IMR-90 (cell line): Measurements from ENCODE around the gene LDLRAD4. TPM values are rescaled to one million over a fixed set of nuclear protein-coding genes. Genes with fewer than 3 reads are reported as not detected.

ENCODE experiments used
- ATAC-seq: fragments of 200-7000 bp; cut with Tn5 transposase; 2 replicates; pipeline ENCODE4 v1.9.1; 2020; ENCODE audit warnings: low read depth, mild to moderate bottlenecking, moderate library complexity
- BruUV-seq: library from RNA; stranded (reverse); fragments of 400-500 nt; replicated peaks from 2 replicates; lab custom pipeline; 2021; lab: Mats Ljungman, UMichigan
- CTCF ChIA-PET: fragments of 300-600 bp; formaldehyde crosslinking; extraction: SDS; loops from one replicate; lab custom pipeline; 2021; ENCODE audit warnings: antibody characterized with exemption; lab: Yijun Ruan, JAX
- POLR2A ChIA-PET: fragments of 300-600 bp; sonication (Branson Sonifier 250); formaldehyde crosslinking; loops from one replicate; lab custom pipeline; 2022; ENCODE audit warnings: antibody characterized with exemption; ENCODE audit not compliant: unreplicated experiment; lab: Charles Lee
- DNase-seq: peaks from one replicate; pipeline ENCODE4 v3.0.0; 2013
- H2AFZ ChIP-seq: replicated peaks from 2 replicates; pipeline ENCODE3; 2013; ENCODE audit warnings: low read length, mild to moderate bottlenecking; ENCODE audit not compliant: poor library complexity
- H2AK5ac ChIP-seq: 2 replicates; pipeline ENCODE4 v1.6.1; 2013; ENCODE audit warnings: low read depth, low read length, inconsistent platforms
- H2AK9ac ChIP-seq: replicated peaks from 2 replicates; pipeline ENCODE3; 2013; ENCODE audit warnings: mild to moderate bottlenecking, low read depth, low read length, moderate library complexity; ENCODE audit not compliant: poor library complexity
- H2BK120ac ChIP-seq: 2 replicates; pipeline ENCODE4 v1.6.1; 2013; ENCODE audit warnings: low read depth, low read length, inconsistent platforms
- H2BK15ac ChIP-seq: 3 replicates; pipeline ENCODE4 v1.6.1; 2013; ENCODE audit warnings: low read depth, low read length, inconsistent platforms
- H2BK20ac ChIP-seq: 2 replicates; pipeline ENCODE4 v1.6.1; 2013; ENCODE audit warnings: low read depth, mild to moderate bottlenecking, inconsistent platforms, low read length, moderate library complexity
- H2BK5ac ChIP-seq: 2 replicates; pipeline ENCODE4 v1.6.1; 2013; ENCODE audit warnings: mild to moderate bottlenecking, low read depth, low read length, inconsistent platforms; ENCODE audit not compliant: poor library complexity, severe bottlenecking
- H3K14ac ChIP-seq: replicated peaks from 2 replicates; pipeline ENCODE4 v1.6.1; 2013; ENCODE audit warnings: low read depth, low read length, inconsistent platforms
- H3K18ac ChIP-seq: 2 replicates; pipeline ENCODE4 v1.6.1; 2013; ENCODE audit warnings: low read depth, low read length, control low read depth
- H3K23ac ChIP-seq: 2 replicates; pipeline ENCODE4 v1.6.1; 2013; ENCODE audit warnings: low read depth, low read length, inconsistent platforms
- H3K27ac ChIP-seq: 2 replicates; pipeline ENCODE4 v1.5.1; 2013; ENCODE audit warnings: mild to moderate bottlenecking, control low read depth, low read length; ENCODE audit not compliant: insufficient read depth
- H3K27me3 ChIP-seq: 2 replicates; pipeline ENCODE4 v1.6.1; 2013; ENCODE audit warnings: low read length; ENCODE audit not compliant: control insufficient read depth, insufficient read depth
- H3K36me3 ChIP-seq: 2 replicates; pipeline ENCODE4 v1.6.1; 2013; ENCODE audit warnings: low read length, mixed read lengths; ENCODE audit not compliant: control insufficient read depth, insufficient read depth
- H3K4ac ChIP-seq: 2 replicates; pipeline ENCODE4 v1.6.1; 2013; ENCODE audit warnings: low read depth, low read length, inconsistent platforms
- H3K4me1 ChIP-seq: 2 replicates; pipeline ENCODE4 v1.6.1; 2013; ENCODE audit warnings: low read length, mixed read lengths; ENCODE audit not compliant: control insufficient read depth, insufficient read depth
- H3K4me2 ChIP-seq: 2 replicates; pipeline ENCODE4 v1.6.1; 2013; ENCODE audit warnings: low read depth, mild to moderate bottlenecking, control low read depth, low read length, moderate library complexity
- H3K4me3 ChIP-seq: 2 replicates; pipeline ENCODE4 v1.5.1; 2013; ENCODE audit warnings: low read depth, mild to moderate bottlenecking, control low read depth, low read length, moderate library complexity; ENCODE audit not compliant: insufficient read depth
- H3K56ac ChIP-seq: 2 replicates; pipeline ENCODE4 v1.6.1; 2013; ENCODE audit warnings: low read length, inconsistent platforms; ENCODE audit not compliant: insufficient read depth; ENCODE audit errors: extremely low read depth
- H3K79me1 ChIP-seq, 2 experiments: 2 replicates each; pipeline ENCODE4 v1.6.1; 2013; ENCODE audit warnings: low read length in 2 of 2, inconsistent platforms in 1 of 2, low read depth in 1 of 2
- H3K9ac ChIP-seq: 2 replicates; pipeline ENCODE4 v1.6.1; 2013; ENCODE audit warnings: low read depth, low read length, control low read depth
- H3K9me1 ChIP-seq: 2 replicates; pipeline ENCODE4 v1.6.1; 2013; ENCODE audit warnings: low read length, inconsistent platforms; ENCODE audit not compliant: insufficient read depth
- H3K9me3 ChIP-seq: 2 replicates; pipeline ENCODE4 v1.6.1; 2013; ENCODE audit warnings: low read length; ENCODE audit not compliant: control insufficient read depth, insufficient read depth
- H4K20me1 ChIP-seq: 2 replicates; pipeline ENCODE4 v1.6.1; 2013; ENCODE audit warnings: low read length, inconsistent platforms; ENCODE audit not compliant: insufficient read depth
- H4K5ac ChIP-seq: 2 replicates; pipeline ENCODE4 v1.6.1; 2013; ENCODE audit warnings: mild to moderate bottlenecking, low read depth, low read length, control low read depth
- H4K8ac ChIP-seq, 2 experiments: 2 replicates each; pipeline ENCODE4 v1.6.1; 2013; ENCODE audit warnings: low read depth in 2 of 2, low read length in 2 of 2, control low read depth in 1 of 2, inconsistent platforms in 1 of 2
- H4K91ac ChIP-seq: 2 replicates; pipeline ENCODE4 v1.6.1; 2013; ENCODE audit warnings: low read depth, low read length, inconsistent platforms; ENCODE audit not compliant: insufficient read depth
- CEBPB ChIP-seq: IDR thresholded peaks from 2 replicates; pipeline ENCODE4 v1.6.1; 2012; ENCODE audit warnings: low read depth, low read length, improper control_type of control experiment
- CHD1 ChIP-seq: IDR thresholded peaks from 2 replicates; pipeline ENCODE4 v1.6.1; 2012; ENCODE audit warnings: low read depth, low read length, improper control_type of control experiment
- FOS ChIP-seq: fragments of 150-350 bp; IDR thresholded peaks from 2 replicates; pipeline ENCODE4 v1.6.1; 2016; ENCODE audit warnings: low read depth, low read length
- MAFK ChIP-seq: IDR thresholded peaks from 2 replicates; pipeline ENCODE4 v1.6.1; 2012; ENCODE audit warnings: low read depth, low read length, improper control_type of control experiment
- NFE2L2 ChIP-seq: fragments of 150-350 bp; IDR thresholded peaks from 2 replicates; pipeline ENCODE4 v1.6.1; 2016; ENCODE audit warnings: low read depth, mild to moderate bottlenecking, low read length
- POLR2A ChIP-seq: IDR thresholded peaks from 2 replicates; pipeline ENCODE4 v1.6.1; 2012; ENCODE audit warnings: mild to moderate bottlenecking, low read depth, low read length
- RCOR1 ChIP-seq: IDR thresholded peaks from 2 replicates; pipeline ENCODE4 v1.6.1; 2012; ENCODE audit warnings: mild to moderate bottlenecking, low read length, improper control_type of control experiment; ENCODE audit not compliant: insufficient replicate concordance
- RFX5 ChIP-seq: IDR thresholded peaks from 2 replicates; pipeline ENCODE4 v1.8.0; 2012; ENCODE audit warnings: low read depth, mild to moderate bottlenecking, low read length, moderate library complexity
- SMC3 ChIP-seq: fragments of 150-350 bp; IDR thresholded peaks from 2 replicates; pipeline ENCODE4 v1.6.1; 2016; ENCODE audit warnings: low read depth, mild to moderate bottlenecking, antibody characterized with exemption, low read length, moderate library complexity
- WGBS, 2 experiments: methylation state at CpG; one replicate each; pipeline versions ENCODE4 v1.1.5 to v1.1.7; 2013; ENCODE audit warnings: missing lambda C conversion rate in 2 of 2; ENCODE audit not compliant: insufficient read length in 1 of 2; ENCODE audit errors: extremely low coverage in 2 of 2; 5-methylcytosine and 5-hydroxymethylcytosine counted together
- dilution Hi-C: fragments of 300-500 bp; cut with HindIII; formaldehyde crosslinking; loops from one replicate; pipeline ENCODE4 v1.14.3; 2018; ENCODE audit warnings: low sequenced_read_pairs; ENCODE audit not compliant: unreplicated experiment
- in situ Hi-C: fragments of 300-500 bp; cut with MboI; formaldehyde crosslinking; loops from 3 replicates; pipeline ENCODE4 v1.14.3; 2019; ENCODE audit warnings: low sequenced_read_pairs, inconsistent platforms, mixed read lengths
- intact Hi-C: fragments of 100-400 bp; cut with micrococcal nuclease; formaldehyde crosslinking; loops from 2 replicates; pipeline ENCODE4 v1.10.0; 2022
- polyA plus RNA-seq, 3 experiments: library from polyadenylated mRNA; depleted of rRNA; stranded (reverse); fragments of >200 nt; gene quantifications; 2 replicates each; pipeline ENCODE4 v1.2.3, GENCODE V29; 2012; ENCODE audit warnings: low replicate concordance in 1 of 3
- total RNA-seq: library from RNA; depleted of rRNA; stranded (reverse); fragments of >200 nt; gene quantifications from 2 replicates; pipeline ENCODE4 v1.2.3, GENCODE V29; 2012
- TF ChIP-seq, protein P1 (sequence below): conservative IDR thresholded peaks from 2 replicates; pipeline ENCODE4 v1.5.1; 2012; ENCODE audit warnings: mild to moderate bottlenecking, low read depth, low read length, improper control_type of control experiment
- TF ChIP-seq, protein P2 (sequence below): fragments of 150-350 bp; IDR thresholded peaks from 2 replicates; pipeline ENCODE4 v1.6.1; 2016; ENCODE audit warnings: low read depth, mild to moderate bottlenecking, low read length, moderate library complexity, borderline replicate concordance

The LDLRAD4 gene
- total and polyA plus RNA-seq, 2 of the 4 experiments (the other 2 are of a cell fraction), result not detected

DNA sequence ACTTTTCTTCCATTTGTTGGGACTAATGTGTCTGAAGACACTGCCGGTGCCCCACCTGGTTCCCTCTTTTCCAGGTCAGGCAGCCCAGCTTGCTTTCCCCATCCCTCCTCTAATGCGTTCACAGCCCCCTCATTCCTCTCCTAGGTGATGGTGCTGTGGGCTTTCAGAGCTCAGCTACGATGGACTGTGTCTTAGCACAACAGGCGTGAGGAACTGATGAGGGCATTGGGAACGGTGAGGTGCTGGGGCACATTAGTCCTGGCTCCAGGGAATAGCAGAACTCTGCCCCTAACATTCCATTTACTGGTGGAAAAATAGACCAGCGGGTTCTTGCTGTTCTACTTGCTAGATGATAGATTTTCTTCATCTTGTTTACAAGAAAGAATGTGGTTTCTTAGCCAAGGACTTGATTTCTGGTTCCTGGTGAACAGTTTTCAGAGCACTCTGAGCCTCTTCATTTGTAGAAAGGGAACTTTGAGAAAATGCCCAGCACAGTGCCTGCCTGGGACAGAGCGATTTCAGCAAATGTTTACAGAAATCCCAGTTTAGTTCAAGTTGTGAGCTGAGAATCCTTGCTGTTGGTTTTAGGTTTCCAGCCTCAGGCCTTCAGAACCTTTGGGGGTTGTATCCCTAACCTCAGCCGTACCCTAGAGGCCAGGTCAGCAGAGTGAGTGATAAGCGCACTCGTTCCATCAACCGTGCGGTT lies 42.5 kb downstream of the LDLRAD4 start:
- Histone ChIP-seq H3K27ac (no peak overlapping the region), H4K5ac (no peak overlapping the region), H2BK15ac (no peak overlapping the region), H3K9me1 (no peaks in the 10 kb centered on the region), H3K9ac (no peak overlapping the region), H3K18ac (no peak overlapping the region), H3K4me3 (no peak overlapping the region), H3K9me3 (no peaks in the 10 kb centered on the region), H2AK9ac (no peak overlapping the region), H3K4ac (no peak overlapping the region), H2BK5ac (no peak overlapping the region), H3K27me3 (peaks cover 6% of the 10 kb centered on the region; the same call in 1 of the 2 replicates), H4K20me1 (no peaks in the 10 kb centered on the region), H3K23ac (no peak overlapping the region), H3K4me1 (no peaks in the 10 kb centered on the region), H3K4me2 (no peak overlapping the region), H4K91ac (no peak overlapping the region), H3K56ac (no peak overlapping the region), H3K79me1 (no peaks in the 10 kb centered on the region), H2AFZ (no peak overlapping the region), H3K14ac (no peak overlapping the region), H3K36me3 (no peaks in the 10 kb centered on the region), H4K8ac (no peak overlapping the region), H2AK5ac (no peak overlapping the region), H2BK120ac (no peak overlapping the region), H2BK20ac (no peak overlapping the region)
- TF ChIP-seq SMC3 (no peak), MAFK (no peak), RFX5 (no peak), CEBPB (no peak), CHD1 (no peak), POLR2A (no peak), FOS (no peak), NFE2L2 (no peak), RCOR1 (no peak)
- TF ChIP-seq, protein P1, sequence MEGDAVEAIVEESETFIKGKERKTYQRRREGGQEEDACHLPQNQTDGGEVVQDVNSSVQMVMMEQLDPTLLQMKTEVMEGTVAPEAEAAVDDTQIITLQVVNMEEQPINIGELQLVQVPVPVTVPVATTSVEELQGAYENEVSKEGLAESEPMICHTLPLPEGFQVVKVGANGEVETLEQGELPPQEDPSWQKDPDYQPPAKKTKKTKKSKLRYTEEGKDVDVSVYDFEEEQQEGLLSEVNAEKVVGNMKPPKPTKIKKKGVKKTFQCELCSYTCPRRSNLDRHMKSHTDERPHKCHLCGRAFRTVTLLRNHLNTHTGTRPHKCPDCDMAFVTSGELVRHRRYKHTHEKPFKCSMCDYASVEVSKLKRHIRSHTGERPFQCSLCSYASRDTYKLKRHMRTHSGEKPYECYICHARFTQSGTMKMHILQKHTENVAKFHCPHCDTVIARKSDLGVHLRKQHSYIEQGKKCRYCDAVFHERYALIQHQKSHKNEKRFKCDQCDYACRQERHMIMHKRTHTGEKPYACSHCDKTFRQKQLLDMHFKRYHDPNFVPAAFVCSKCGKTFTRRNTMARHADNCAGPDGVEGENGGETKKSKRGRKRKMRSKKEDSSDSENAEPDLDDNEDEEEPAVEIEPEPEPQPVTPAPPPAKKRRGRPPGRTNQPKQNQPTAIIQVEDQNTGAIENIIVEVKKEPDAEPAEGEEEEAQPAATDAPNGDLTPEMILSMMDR, result no peak
- TF ChIP-seq, protein P2, sequence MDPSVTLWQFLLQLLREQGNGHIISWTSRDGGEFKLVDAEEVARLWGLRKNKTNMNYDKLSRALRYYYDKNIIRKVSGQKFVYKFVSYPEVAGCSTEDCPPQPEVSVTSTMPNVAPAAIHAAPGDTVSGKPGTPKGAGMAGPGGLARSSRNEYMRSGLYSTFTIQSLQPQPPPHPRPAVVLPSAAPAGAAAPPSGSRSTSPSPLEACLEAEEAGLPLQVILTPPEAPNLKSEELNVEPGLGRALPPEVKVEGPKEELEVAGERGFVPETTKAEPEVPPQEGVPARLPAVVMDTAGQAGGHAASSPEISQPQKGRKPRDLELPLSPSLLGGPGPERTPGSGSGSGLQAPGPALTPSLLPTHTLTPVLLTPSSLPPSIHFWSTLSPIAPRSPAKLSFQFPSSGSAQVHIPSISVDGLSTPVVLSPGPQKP, result no peak
- ATAC-seq (no peak), DNase-seq (no peak)
- dilution Hi-C loops, result no loop called here
- intact Hi-C loops, result no loop called here
- ChIA-PET POLR2A (no interaction called here), CTCF (no interaction called here)
- BruUV-seq, result no TSS peak
- 90% methylated on average over 2 of the region's 12 CpGs; no CpG with 5 or more reads in 1 of the 2 experiments for WGBS, 2 experiments
- in situ Hi-C loops, result no loop called here
